ENCODE measurements around the gene ARHGAP25. TPM values are rescaled to one million over a fixed set of nuclear protein-coding genes. Genes with fewer than 3 reads are reported as not detected.

Gene ARHGAP25
- total RNA-seq, 2 experiments from 2014 or later = 109 to 117 TPM

DNA sequence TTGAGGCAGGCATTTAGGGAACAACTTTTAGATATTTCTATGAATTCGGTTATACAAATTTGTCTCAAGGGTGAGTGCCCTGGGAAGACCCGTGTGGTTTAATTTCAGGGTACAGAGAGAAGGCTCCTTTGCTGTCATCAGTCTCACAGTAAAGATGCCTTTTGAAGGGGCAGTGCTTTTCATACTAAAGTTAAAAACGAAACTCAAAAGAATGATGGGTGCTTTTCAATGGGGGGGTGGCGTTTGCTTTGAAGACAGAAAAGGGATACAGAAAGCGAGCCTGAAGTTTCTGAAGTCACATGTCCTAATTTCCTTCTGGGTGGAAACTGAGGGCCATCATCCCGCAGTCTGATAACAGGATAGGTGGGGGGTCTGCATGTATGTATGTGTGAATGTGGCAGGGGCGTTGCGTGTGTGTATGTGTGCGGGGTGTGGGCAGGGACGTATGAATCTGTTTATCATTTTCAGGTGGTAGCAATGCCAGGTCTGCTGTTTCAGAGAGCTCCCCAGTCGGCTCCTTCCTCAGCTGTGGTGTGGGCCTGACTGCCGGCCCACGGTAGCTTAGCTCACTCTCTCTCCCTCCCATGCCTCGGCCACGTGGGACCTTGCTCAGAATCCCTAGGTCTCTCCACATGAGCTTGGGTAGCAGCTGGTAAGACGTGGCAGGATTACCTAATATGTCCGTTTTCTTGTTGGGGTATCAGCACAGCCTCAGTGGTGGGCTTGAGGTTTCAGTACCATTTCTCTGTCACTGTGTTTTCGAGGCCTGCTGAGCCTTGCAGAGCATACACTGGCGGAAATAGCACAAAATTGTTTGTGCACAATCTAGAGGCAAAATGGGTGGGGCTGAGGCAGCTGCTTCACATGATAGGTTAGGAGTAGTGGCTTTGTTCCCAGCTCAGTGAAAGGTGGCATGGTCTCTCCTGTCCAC lies 32.7 kb downstream of the ARHGAP25 start:
- no peaks in the 10 kb centered on the region for H3K9me3 Mint-ChIP-seq
- POLR2A ChIA-PET = interaction anchor here (0.7 to 2.4 kb wide), 16 partner anchors 8 to 300 kb away, joined by 3 to 18 read pairs (median 4); partner anchors contain the start of genes ARHGAP25 and FBXO48
- H3K36me3 Mint-ChIP-seq = peaks cover 3% of the 10 kb centered on the region
- H3K27me3 Mint-ChIP-seq = no peaks in the 10 kb centered on the region
- DNase-seq = peak; percentile 66
- ATAC-seq (ENCODE audit: low read depth) = peak; percentile 51
- H3K4me1 Mint-ChIP-seq = peaks cover 80% of the 10 kb centered on the region
- H3K27ac Mint-ChIP-seq = peak overlapping the region; percentile 97
- peak overlapping the region; percentile 82 for H3K4me3 Mint-ChIP-seq

DNA sequence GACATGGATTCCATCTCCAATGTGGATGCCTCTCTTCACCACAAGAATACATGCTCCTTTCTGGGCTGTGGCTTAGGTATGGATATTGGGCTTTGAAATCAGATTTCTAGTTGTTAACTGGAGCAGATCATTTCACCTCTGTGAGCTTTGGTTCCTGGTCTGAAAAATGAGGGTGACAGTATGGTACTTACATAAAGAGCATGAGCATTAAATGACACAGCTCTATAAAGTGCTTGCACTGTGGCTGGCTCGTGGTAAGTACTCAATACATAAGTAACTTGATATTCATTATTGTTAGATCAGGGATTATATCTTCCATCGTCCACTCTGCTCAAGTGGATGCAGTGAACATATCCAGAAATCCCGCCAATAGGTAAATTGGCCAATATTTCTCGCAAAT lies 33.4 kb downstream of the ARHGAP25 start:
- POLR2A ChIA-PET = interaction anchor here (0.7 to 2.4 kb wide), 14 partner anchors 11 to 140 kb away, joined by 3 to 8 read pairs (median 4); partner anchors contain the start of gene ARHGAP25

DNA sequence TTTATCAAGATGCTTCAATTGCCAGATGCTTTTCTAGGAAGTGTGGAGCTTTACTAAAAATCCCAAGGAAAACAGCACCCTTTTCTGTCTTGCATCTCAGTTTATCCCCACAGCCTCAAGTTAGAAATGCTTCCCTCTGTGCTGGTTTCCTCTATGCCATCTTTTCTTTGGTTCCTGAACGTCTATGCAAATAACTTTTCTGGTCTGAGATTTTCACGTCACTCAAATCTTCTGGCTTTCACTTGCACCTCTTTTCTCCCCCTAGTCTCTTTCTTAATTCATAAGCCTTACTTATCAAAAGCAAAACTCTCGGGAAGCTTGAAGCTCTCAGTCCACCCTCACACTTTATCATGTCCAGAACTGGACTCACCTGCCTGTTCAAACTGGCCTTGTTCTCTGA lies 33.9 kb downstream of the ARHGAP25 start:
- DNase-seq (no peak), ATAC-seq (ENCODE audit: low read depth) (no peak)
- peaks cover 84% of the 10 kb centered on the region for H3K4me1 Mint-ChIP-seq
- H3K27ac Mint-ChIP-seq = peak overlapping the region; percentile 97
- H3K36me3 Mint-ChIP-seq = peaks cover 9% of the 10 kb centered on the region
- POLR2A ChIA-PET = interaction anchor here (0.8 to 2.0 kb wide), 9 partner anchors 11 to 139 kb away, joined by 3 to 7 read pairs (median 4); partner anchors contain the start of gene ARHGAP25
- H3K9me3 Mint-ChIP-seq = no peaks in the 10 kb centered on the region
- H3K27me3 Mint-ChIP-seq = no peaks in the 10 kb centered on the region
- H3K4me3 Mint-ChIP-seq = peak overlapping the region; percentile 82

More for the DNA sequence above, 33.4 kb downstream of the ARHGAP25 start:
- DNase-seq (no peak), ATAC-seq (ENCODE audit: low read depth) (peak; percentile 2)
- Mint-ChIP-seq H3K4me1 (peaks cover 81% of the 10 kb centered on the region), H3K27me3 (no peaks in the 10 kb centered on the region), H3K27ac (peak overlapping the region; percentile 97), H3K9me3 (no peaks in the 10 kb centered on the region), H3K4me3 (peak overlapping the region; percentile 82), H3K36me3 (peaks cover 5% of the 10 kb centered on the region)

DNA sequence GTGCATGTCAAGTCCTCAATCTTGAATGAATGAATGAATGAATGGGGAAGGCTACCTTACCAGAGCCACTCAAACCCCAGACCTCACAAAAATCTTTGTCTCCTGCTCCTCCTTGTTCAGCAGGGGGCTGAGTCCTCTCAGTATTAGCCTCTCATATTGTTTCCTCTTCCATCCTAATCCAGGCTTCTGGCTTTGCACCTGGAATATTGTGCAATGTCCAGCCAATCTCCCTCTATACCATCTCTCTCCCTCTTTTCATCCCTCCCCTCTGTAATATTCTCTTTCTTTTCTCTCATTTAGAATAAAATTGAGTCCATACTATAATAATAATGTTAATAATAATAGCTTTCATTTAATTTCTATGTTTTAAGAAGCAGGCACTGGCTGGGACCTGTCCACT lies 34.3 kb downstream of the ARHGAP25 start:
- peak overlapping the region; percentile 82 for H3K4me3 Mint-ChIP-seq
- peak overlapping the region; percentile 97 for H3K27ac Mint-ChIP-seq
- H3K36me3 Mint-ChIP-seq = peaks cover 9% of the 10 kb centered on the region
- H3K27me3 Mint-ChIP-seq = no peaks in the 10 kb centered on the region
- ATAC-seq (ENCODE audit: low read depth) (no peak), DNase-seq (no peak)
- H3K4me1 Mint-ChIP-seq = peaks cover 87% of the 10 kb centered on the region
- POLR2A ChIA-PET = interaction anchor here (2.0 kb wide), 1 partner anchor 139 kb away, joined by 4 read pairs; no protein-coding TSS in a partner anchor
- H3K9me3 Mint-ChIP-seq = no peaks in the 10 kb centered on the region

DNA sequence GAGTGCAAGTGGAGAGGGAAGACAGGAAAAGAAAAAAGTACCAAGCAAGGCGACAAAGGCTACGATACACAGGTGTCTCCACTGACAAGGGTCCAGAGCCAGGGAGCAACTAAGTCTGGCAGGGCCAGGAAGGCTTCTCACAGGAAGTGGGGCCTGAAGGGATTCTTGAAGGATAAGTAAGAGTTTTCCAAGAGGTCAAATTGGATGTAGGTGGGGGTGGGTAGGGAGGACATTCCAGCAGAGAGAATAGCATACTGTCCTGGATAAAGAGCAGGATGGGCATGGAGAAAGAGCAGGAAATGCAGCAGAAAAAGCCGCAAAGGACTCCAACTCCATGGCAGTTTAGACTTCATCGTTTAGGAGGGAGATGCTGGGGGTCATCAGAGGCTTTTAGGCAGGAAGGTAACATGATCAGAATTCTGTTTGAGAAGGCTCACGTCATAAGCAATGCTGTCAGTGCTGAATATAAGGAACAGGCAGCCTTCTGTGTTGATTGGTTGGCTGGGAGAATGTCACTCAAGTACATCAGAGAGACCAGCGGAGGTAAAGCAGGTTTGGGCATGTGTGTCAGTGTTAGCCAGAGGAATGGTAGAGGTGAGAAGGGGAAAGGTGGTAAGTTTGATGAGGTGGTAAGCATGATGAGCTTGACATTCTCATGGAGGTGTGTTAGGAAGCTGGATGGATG lies 35.1 kb downstream of the ARHGAP25 start:
- Mint-ChIP-seq H3K4me3 (peak overlapping the region; percentile 67), H3K36me3 (peaks cover 9% of the 10 kb centered on the region), H3K27ac (peak overlapping the region; percentile 97), H3K9me3 (no peaks in the 10 kb centered on the region), H3K27me3 (no peaks in the 10 kb centered on the region), H3K4me1 (peaks cover 87% of the 10 kb centered on the region)
- DNase-seq = no peak
- POLR2A ChIA-PET = interaction anchor here (0.9 to 2.0 kb wide), 3 partner anchors 10 to 138 kb away, joined by 3 to 4 read pairs (median 3); no protein-coding TSS in a partner anchor
- no peak for ATAC-seq (ENCODE audit: low read depth)

DNA sequence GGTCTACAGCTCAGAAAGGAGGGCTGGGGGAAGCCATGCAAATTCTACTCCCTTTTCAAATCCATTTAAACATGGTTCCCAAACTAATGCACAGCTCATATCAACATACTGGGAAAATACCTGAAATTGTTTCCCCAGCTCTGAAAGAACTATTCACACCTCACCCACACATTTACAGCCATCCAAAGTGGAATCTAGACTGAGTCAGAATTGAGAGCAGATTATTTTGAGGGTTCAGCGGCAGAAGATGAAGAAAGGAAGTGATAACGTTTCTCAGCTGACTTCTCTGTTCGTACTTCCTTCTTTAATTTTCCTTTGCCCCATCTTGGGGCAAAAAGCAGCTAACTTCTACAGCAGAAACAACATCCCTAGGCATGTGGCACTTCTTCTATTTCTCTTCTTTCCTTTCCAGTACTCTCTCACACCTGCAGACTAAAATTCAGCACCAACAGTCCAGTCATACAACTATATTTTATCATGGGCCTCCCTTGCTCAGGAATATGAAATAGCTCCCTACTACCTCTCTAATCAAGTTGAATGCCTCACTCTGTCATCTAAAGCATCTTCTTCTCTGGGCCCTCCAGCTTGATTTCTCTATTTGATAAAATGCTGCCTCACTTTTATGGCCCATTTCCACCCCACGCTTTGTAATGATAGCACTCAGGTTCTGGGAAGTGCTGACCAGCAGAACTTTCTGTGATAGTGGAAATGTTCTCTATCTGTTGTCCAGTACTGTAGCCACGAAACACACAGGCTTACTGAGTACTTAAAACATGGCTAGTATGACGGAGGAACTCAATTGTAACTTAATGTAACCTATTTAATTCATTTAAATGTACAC lies 35.9 kb downstream of the ARHGAP25 start:
- DNase-seq (no peak), ATAC-seq (ENCODE audit: low read depth) (no peak)
- H3K4me3 Mint-ChIP-seq = peak overlapping the region; percentile 67

DNA sequence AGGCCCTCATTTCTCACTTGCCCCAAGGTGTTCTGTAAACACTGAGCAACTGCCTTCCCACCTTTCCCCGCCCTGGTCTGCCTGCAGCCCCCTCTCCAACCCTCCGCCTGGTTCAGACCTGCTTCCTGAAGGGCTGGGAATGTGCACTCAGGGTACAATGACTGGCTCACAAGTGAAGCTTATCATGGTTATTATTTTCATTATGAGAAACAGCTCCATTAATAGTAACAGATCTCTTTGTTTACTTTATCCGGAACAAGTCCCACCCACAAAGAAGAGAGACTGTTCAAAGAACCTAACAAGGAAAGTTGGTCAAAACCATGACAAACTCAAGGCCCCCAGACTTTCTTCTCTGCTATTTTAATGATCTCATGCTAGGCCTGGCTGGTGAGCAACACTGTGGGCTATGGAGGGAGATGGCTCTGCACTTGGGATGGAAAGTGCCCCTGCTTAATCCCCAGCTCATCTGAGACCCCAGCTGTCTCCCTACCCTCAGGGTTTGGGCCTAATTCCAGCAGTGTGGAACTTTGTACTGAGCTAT lies 36.7 kb downstream of the ARHGAP25 start:
- H3K27me3 Mint-ChIP-seq = no peaks in the 10 kb centered on the region
- peaks cover 19% of the 10 kb centered on the region for H3K36me3 Mint-ChIP-seq
- no peak for DNase-seq
- peak overlapping the region; percentile 97 for H3K27ac Mint-ChIP-seq
- peak overlapping the region; percentile 34 for H3K4me3 Mint-ChIP-seq
- ATAC-seq (ENCODE audit: low read depth) = no peak
- POLR2A ChIA-PET = interaction anchor here (1.2 kb wide), 1 partner anchor 16 kb away, joined by 3 read pairs; no protein-coding TSS in a partner anchor
- H3K4me1 Mint-ChIP-seq = peaks cover 87% of the 10 kb centered on the region
- no peaks in the 10 kb centered on the region for H3K9me3 Mint-ChIP-seq

More for the DNA sequence above, 35.9 kb downstream of the ARHGAP25 start:
- H3K27ac Mint-ChIP-seq = peak overlapping the region; percentile 97
- H3K4me1 Mint-ChIP-seq = peaks cover 87% of the 10 kb centered on the region
- POLR2A ChIA-PET = interaction anchor here (0.9 to 1.2 kb wide), 2 partner anchors 9 to 17 kb away, joined by 3 read pairs; no protein-coding TSS in a partner anchor
- peaks cover 12% of the 10 kb centered on the region for H3K36me3 Mint-ChIP-seq
- H3K9me3 Mint-ChIP-seq = no peaks in the 10 kb centered on the region
- no peaks in the 10 kb centered on the region for H3K27me3 Mint-ChIP-seq

DNA sequence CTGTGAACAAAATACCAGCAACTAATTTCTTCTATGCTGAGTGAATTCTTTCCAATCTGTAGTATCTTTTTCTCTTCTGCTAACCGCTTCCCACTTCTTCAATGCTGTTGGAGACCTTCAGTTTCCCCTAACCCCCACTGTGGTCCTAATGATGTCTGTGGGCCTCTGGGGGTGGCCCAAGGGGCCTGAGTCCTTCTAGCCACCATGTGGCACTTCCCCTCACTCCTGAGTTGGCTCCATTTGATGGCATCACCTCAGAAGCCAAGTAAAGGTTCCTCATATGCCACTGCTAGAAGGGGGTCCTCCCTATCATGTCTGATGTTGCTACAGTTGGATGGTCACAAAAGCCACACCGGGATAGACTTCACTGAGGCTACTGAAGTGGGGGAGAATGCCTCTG lies 37.5 kb downstream of the ARHGAP25 start:
- ATAC-seq (ENCODE audit: low read depth) = no peak
- Mint-ChIP-seq H3K27ac (peak overlapping the region; percentile 70), H3K27me3 (no peaks in the 10 kb centered on the region), H3K36me3 (peaks cover 25% of the 10 kb centered on the region), H3K4me3 (peak overlapping the region; percentile 7), H3K4me1 (peaks cover 89% of the 10 kb centered on the region), H3K9me3 (no peaks in the 10 kb centered on the region)
- POLR2A ChIA-PET = interaction anchor here (1.1 to 4.9 kb wide), 2 partner anchors 8 to 33 kb away, joined by 3 to 22 read pairs; no protein-coding TSS in a partner anchor
- no peak for DNase-seq

DNA sequence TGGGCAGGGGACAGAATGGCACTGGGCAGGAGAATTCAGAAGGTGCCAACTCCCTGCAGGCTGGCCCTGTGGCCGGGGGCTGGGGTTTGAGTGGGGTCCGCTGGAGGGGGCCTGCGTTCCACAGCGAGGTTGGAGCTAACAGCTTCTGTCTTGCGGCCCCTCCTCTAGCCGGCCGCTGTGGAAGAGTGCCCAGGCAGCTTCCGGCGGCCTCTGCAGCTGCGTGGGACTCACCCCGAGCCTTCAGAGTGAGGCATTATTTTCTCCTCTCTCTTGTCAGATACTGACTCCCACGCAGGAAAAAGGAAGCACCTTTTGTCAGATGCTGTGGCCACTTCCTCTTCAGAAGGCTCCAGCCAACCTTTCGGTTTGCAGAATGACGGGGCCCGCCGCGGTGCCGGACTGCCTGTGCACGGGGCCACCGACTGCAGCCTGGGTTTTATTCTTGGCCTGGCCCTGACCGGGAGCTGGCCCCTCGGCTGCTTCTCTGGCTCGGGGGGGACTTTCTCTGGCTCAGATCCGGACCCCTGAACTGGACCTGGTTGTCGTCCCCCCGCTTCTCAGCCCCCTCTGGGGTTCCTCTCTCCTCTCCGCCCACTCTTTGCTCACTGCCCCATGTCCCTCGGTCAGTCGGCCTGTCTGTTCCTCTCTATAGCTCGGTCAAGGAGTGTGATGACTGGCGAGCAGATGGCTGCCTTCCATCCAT lies 40.1 kb downstream of the ARHGAP25 start:
- H3K4me1 Mint-ChIP-seq = peaks cover 73% of the 10 kb centered on the region
- H3K9me3 Mint-ChIP-seq = no peaks in the 10 kb centered on the region
- H3K27ac Mint-ChIP-seq = peak overlapping the region; percentile 93
- POLR2A ChIA-PET = interaction anchor here (0.7 to 4.9 kb wide), 9 partner anchors 9 to 307 kb away, joined by 3 to 22 read pairs (median 5); partner anchors contain the start of genes APLF and FBXO48
- no peaks in the 10 kb centered on the region for H3K27me3 Mint-ChIP-seq
- peak overlapping the region; percentile 82 for H3K4me3 Mint-ChIP-seq
- ATAC-seq (ENCODE audit: low read depth) (peak; percentile 81), DNase-seq (peak; percentile 69)
- peaks cover 35% of the 10 kb centered on the region for H3K36me3 Mint-ChIP-seq

DNA sequence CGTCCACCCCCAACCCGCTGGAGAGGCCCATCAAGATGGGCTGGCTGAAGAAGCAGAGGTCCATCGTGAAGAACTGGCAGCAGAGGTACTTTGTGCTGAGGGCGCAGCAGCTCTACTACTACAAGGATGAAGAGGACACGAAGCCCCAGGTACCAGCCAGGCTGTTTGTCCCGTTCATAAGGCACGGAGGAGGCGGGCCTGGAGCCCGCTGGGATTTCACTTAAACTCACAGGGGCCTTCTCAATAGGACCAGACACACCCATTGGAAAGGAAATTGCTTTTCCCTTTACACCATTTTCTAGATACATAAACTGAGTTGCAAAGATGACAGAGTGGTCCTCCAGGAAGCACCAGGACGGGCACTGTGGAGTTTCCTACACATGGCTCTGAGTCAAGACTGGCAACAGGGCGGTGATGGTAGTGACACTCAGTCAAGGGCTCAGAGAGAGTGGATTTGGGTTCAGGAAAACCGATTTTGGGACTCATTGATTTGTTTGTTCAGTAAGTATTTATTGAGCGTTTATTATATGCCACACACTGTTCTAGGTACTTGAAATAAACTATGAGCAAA lies 40.7 kb downstream of the ARHGAP25 start:
- no peaks in the 10 kb centered on the region for H3K27me3 Mint-ChIP-seq
- no peaks in the 10 kb centered on the region for H3K9me3 Mint-ChIP-seq
- H3K4me3 Mint-ChIP-seq = peak overlapping the region; percentile 82
- H3K27ac Mint-ChIP-seq = peak overlapping the region; percentile 93
- no peak for DNase-seq
- ATAC-seq (ENCODE audit: low read depth) = peak; percentile 2
- POLR2A ChIA-PET = interaction anchor here (0.9 to 4.9 kb wide), 9 partner anchors 9 to 308 kb away, joined by 3 to 22 read pairs (median 5); partner anchors contain the start of genes APLF and FBXO48
- H3K36me3 Mint-ChIP-seq = peaks cover 38% of the 10 kb centered on the region
- H3K4me1 Mint-ChIP-seq = peaks cover 67% of the 10 kb centered on the region

DNA sequence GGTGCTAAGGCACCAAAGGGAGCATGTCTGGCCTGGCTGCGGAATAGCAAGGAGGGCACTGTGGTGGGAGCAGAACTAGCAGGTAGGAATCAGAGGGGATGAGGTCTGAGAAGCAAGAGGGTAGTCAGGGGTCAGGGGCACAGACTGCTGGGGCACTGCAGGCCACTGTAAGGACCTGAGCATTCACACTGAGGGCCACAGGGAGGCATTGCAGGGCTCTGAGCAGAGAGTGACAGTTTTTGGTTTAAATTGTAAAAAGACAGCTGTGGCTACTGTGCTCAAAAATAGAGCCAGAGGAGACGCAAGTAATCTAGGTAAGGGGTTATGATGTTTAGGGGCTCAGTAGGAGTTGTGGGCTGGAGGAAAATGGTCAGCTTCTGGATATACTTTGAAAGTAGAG lies 41.5 kb downstream of the ARHGAP25 start:
- no peaks in the 10 kb centered on the region for H3K9me3 Mint-ChIP-seq
- H3K27ac Mint-ChIP-seq = peak overlapping the region; percentile 93
- H3K4me3 Mint-ChIP-seq = peak overlapping the region; percentile 82
- POLR2A ChIA-PET = interaction anchor here (0.6 to 4.9 kb wide), 5 partner anchors 10 to 132 kb away, joined by 3 to 22 read pairs (median 9); no protein-coding TSS in a partner anchor
- H3K4me1 Mint-ChIP-seq = peaks cover 67% of the 10 kb centered on the region
- DNase-seq (no peak), ATAC-seq (ENCODE audit: low read depth) (no peak)
- H3K36me3 Mint-ChIP-seq = peaks cover 45% of the 10 kb centered on the region
- no peaks in the 10 kb centered on the region for H3K27me3 Mint-ChIP-seq
